NCI-H1930 (cell line): ENCODE data around the gene MYO7A.

Experiments
- DNase-seq, 2 experiments: peaks; one replicate each; lab custom pipeline; 2025; lab: John Stamatoyannopoulos, UW

The MYO7A gene

GRCh38 chr11:77166021-77166420 lies 38.0 kb downstream of the MYO7A start:
- no peak for DNase-seq

- DNase-seq = no peak
Observed at GRCh38 chr11:77167111-77167626, 39.1 kb downstream of the MYO7A start.

DNA sequence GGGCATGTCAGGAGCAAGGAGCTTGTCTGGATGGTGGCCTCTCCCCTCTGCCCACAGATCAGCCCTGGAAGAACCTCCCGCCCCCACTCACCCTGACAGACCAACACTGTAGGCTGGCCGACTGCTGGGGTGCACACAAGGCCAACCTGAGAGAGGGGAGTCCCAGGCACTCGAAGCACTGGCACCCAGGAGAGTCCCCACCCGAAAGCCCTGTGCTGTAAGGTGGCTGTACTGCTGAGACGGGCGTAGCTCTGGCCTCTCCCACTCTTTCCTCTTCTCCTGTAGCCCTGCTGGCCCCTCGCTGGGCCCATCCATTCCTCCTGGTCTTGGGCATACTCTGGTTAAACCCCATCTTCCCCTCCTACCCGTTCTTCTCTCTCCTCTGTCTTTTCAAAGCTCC lies 39.7 kb downstream of the MYO7A start:
- DNase-seq = no peak

GRCh38 chr11:77170107-77170506 lies 42.1 kb downstream of the MYO7A start:
- DNase-seq = no peak

DNA sequence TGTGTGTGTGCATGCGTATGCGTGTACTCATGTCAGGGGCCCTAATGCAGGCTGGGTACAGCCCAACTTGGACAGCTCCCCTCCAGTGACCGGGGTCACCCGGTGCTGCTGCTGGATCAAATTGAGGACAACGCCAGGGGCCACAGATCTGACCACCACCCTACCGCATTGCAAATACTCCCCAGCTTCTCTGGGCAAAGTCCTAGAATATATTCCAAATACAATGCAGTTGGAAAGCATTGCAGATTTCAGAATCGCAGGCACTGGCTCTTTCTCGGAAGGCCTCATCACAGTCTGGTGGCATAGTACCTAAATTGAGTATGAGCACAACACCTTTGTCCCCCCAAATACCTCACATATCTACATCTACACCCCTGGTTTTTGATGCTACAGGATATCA lies 43.2 kb downstream of the MYO7A start:
- no peak for DNase-seq

DNA sequence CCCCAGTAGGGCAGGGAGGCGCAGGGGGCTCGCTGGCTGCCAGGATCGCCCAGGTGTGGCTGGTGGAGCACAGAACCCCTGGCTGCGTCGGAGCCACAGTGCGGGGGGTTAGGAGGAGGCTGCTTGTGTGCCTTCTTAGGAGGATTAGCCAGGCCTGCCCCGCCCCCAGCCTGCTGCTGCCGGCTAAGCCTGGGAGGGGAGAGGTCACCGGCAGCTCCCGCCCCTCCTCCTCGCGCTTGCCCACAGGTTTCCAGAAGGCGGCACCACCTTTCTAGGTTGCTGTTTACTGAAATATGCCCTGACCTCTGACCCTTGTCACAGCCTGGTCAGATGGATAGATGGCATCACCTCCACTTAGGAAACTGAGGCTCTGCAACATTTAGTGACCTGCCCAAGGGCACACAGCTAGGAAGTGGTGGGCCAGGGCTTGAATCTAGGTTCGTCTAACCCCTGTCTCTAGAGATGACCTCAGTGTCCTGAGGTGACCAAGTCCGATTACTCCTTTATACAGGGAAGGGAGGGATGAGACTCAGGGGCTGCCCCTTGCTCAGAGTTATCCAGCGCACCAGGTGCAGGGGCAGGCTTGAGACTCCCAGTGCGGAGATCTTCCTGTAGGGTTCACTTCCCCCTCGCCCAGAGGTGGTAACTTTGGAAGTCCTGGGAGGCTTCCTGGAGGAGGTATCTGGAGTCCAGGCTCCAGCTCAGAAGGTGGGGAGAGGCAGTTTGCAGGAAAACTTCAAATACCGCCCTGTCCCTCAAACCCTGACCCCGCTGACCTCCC lies 44.0 kb downstream of the MYO7A start:
- no peak for DNase-seq

GRCh38 chr11:77172666-77172982 lies 44.6 kb downstream of the MYO7A start:
- DNase-seq = no peak

DNA sequence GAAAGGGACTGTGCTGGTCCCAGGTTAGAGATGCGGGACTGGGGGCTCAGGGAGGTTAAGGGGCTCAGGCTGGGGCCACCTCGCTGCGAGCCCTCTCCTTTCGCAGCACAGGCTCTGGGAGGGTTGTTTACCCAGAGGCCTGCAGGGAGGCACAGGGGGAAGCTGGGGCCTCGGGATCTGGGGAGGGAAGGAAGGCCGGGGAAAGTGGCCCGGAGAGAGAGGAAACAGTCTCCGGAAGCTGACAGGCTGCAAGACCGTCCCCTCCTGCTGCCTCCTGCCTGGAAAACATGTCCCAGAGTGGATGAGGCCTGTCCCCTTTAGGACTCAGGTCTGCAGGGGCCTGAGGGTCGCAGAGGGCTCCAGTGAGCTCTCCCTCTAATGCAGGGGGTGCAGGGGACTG lies 45.4 kb downstream of the MYO7A start:
- DNase-seq = no peak

GRCh38 chr11:77174559-77174958 lies 46.5 kb downstream of the MYO7A start:
- no peak for DNase-seq

GRCh38 chr11:77175021-77175842 lies 47.2 kb downstream of the MYO7A start:
- no peak for DNase-seq

DNA sequence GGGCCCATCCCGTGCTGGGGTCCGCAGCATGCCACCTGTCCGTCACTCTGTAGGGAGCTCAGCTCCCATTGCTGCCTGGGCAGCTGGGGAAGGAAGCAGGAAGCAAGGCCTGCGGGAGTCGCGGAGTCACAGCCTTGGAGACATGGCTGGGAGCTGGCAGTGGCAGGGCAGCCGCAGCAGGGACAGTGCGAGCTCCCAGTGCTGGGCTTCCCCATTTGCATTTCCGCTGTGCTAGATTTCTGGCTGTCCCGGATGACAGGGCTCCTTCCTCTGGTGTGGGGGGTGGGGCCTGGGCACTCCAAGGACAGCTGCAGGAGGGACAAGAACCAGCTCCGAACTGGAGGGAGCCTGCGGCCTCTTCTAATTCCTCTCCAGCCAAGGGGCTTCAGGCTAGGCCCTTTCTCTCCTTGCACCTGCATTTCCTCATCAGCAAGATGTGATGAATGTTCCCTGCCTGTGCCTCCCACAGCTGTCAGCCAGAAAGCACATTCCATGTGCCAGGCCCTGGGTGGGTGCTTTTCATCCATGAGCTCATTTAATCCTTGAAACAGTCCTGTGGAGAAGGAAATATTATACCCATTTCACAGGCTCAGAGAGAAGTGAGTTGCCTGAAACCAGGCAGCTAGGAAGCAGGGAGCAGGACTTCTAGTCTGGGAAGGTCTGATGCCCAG lies 48.0 kb downstream of the MYO7A start:
- no peak for DNase-seq

DNA sequence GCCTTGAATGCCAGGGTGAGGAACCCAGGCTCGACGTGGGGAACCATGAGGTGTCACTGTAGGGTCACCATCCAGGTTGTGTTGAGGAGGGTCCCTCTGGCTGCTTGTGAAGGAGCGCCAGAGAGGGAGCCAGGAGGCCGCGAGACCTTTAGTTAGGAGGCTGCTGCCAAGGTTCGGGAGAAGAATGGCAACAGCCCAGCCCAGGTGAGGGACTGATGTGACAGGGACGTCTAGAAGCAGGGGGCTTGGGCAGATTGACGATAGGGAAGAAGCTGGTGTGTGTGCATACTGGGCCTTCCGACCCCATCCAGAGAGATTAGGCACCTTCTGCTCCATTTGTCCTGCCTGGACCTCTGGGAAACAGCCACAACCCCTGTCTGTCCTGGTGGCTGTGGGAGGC lies 49.0 kb downstream of the MYO7A start:
- DNase-seq = no peak

GRCh38 chr11:77178150-77178549 lies 50.1 kb downstream of the MYO7A start:
- DNase-seq = no peak

DNA sequence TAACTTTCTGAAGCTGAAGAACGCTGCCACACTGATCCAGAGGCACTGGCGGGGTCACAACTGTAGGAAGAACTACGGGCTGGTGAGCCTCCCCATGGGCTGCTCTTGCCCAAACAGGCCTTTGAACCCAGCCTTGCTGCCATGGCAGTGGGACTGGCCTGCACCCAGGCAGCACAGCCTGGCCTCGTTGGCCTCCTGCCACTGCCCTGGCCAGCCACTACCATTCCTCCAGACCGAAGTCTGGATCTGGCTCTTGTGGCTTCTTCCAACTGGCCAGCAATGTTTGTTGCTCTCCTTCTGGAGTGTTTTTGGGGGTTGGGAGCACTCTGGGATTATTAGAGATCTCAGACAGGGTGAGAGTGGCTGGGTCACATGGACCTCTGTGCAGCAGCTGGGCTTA lies 51.0 kb downstream of the MYO7A start:
- no peak for DNase-seq

DNA sequence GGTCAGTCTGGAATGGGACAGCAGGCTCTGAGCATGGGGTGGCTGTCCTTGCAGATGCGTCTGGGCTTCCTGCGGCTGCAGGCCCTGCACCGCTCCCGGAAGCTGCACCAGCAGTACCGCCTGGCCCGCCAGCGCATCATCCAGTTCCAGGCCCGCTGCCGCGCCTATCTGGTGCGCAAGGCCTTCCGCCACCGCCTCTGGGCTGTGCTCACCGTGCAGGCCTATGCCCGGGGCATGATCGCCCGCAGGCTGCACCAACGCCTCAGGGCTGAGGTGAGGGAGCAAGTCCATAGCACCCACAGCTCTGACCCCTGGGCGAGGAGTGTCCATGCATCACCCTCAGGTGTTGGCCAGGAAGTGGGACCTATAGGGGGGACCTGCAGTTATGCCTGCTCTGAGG lies 51.6 kb downstream of the MYO7A start:
- DNase-seq = no peak

DNA sequence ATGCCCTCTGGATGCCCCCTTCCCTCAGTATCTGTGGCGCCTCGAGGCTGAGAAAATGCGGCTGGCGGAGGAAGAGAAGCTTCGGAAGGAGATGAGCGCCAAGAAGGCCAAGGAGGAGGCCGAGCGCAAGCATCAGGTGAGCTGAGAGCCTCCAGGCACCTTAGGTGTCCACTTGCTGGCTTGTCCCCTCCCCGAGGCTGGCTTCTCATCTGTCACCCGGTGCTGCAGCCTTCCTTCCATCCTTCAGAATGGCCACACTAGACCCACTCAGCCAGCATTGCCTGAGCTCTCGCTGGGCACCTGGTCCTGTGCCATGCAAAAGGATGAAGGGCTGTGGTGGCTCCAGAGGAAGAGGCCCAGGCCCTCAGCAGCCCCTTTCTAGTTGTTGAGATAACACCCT lies 52.3 kb downstream of the MYO7A start:
- no peak for DNase-seq

GRCh38 chr11:77181226-77181625 lies 53.2 kb downstream of the MYO7A start:
- DNase-seq = no peak

GRCh38 chr11:77181799-77182541 lies 53.9 kb downstream of the MYO7A start:
- DNase-seq = no peak

DNA sequence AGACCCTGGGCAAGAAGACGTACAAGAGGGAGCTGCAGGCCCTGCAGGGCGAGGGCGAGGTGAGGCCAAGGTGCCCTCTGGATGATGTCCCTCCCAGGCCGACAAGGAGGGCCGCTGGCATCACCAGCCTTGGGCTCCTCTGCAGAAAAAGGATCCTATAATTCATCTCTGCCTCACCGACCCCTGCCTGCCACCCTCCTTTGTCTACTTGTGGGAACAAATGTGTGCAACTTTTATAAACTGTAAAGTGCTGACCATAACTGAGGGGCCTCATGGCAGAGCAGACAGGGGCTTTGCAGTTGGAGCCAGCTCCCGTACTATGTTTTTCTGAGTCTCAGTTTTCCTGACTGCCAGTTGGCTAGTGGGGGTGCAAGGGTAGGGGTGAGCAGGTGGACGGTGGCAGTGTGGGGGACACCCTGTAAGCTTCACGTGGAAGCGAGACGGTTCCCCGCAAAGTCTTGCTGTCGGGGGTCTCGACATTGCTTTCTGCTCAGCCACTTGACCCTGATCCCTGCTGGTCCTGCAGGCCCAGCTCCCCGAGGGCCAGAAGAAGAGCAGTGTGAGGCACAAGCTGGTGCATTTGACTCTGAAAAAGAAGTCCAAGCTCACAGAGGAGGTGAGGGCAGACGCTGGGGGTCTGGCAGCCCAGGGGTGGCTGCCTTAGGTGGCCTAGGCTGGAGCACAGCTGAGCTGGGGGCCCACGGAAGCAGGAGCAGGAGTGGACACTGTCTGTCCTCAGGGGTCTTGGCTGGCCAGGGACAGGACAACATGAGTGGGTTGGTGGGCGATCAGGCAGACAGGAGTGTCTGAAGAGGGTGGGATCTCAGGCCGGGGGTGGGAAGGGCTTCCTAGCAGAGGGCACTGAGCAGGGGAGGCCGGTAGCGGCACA lies 54.7 kb downstream of the MYO7A start:
- DNase-seq = no peak

DNA sequence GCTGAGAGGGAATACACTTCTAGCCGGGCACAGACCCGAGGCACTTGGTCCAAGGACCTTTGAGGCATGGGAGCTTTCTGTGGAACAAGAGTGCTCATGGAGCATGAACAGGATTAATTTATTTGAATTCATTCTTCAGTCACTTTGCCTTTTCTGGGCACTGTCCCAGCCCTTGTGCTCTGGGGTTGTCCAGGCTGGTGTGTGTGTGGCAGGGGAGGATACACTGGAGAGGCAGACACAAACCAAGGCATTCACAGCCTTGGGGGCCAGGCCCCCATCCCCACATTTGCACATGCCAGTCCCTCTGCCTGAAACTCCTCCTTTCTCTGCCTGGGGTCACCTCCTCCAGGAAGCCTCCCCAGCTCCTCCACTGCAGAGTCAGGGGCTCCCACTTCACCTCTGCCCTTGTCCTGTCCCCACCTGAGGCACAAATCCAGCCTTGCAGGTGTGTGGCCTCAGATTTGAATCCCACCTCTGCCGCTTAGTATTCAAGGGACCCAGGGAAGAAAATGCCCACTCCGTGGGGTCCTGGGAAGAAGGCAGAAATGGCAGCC lies 55.5 kb downstream of the MYO7A start:
- DNase-seq = no peak
